Kidney epithelial cell (primary cell): ENCODE measurements around the gene DGCR2. TPM values are rescaled to one million over a fixed set of nuclear protein-coding genes. Genes with fewer than 3 reads are reported as not detected.

Experiments
- DNase-seq: peaks from one replicate; pipeline ENCODE4 v3.0.0-alpha.2; 2010; ENCODE audit warnings: low read depth
- H3K27me3 ChIP-seq: 2 replicates; pipeline ENCODE4 v1.6.0; 2011; ENCODE audit warnings: low read length; ENCODE audit not compliant: control insufficient read depth, insufficient read depth
- H3K36me3 ChIP-seq: 2 replicates; pipeline ENCODE4 v1.5.1; 2011; ENCODE audit warnings: low read length; ENCODE audit not compliant: control insufficient read depth, insufficient read depth
- H3K4me3 ChIP-seq: 2 replicates; pipeline ENCODE4 v1.5.1; 2011; ENCODE audit warnings: low read depth, mild to moderate bottlenecking, control low read depth, low read length
- total RNA-seq: library from RNA; depleted of rRNA; stranded (reverse); fragments of >200 nt; gene quantifications from 2 replicates; pipeline ENCODE4 v1.2.3, GENCODE V29; 2015
- TF ChIP-seq, protein P1 (sequence below): IDR thresholded peaks from 2 replicates; pipeline ENCODE4 v1.5.1; 2011; ENCODE audit warnings: mild to moderate bottlenecking, moderate library complexity, low read length, control low read depth, inconsistent platforms; ENCODE audit not compliant: insufficient read depth, poor library complexity, severe bottlenecking

The DGCR2 gene
- total RNA-seq, 1 donor from 2014 or later: 71.2 TPM

DNA sequence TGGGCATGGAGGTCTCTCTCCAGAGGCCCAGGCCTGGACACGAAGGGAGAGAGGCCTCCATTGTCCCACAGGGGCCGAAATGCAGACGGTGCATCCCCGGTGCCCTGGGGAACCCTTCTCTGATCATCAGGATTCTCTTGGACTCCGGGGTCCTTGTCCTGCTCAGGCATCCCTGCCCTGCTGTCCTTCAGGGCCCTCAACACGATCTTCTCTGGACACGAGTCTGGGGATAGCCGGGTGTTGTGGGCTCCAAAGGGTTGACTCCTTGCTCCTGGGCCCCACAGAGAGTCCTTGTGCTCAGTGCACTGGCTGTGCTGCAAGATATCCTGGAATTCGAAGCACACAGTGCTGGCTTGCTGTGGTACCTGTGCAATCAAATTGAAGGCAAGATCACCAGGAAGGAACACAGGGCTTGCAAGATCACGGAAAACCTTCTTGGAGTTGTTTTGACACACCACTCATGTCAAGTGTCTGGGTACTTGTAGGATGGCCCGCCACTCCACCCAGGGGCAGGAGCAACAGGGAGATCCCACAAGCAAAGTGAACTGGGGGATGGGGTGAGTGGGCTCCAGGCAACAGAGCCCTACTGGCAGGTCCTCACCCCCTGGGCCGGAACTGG is 124.8 kb downstream of the DGCR2 start:
- peaks cover 7% of the 10 kb centered on the region for H3K27me3 ChIP-seq
- TF ChIP-seq, protein P1, sequence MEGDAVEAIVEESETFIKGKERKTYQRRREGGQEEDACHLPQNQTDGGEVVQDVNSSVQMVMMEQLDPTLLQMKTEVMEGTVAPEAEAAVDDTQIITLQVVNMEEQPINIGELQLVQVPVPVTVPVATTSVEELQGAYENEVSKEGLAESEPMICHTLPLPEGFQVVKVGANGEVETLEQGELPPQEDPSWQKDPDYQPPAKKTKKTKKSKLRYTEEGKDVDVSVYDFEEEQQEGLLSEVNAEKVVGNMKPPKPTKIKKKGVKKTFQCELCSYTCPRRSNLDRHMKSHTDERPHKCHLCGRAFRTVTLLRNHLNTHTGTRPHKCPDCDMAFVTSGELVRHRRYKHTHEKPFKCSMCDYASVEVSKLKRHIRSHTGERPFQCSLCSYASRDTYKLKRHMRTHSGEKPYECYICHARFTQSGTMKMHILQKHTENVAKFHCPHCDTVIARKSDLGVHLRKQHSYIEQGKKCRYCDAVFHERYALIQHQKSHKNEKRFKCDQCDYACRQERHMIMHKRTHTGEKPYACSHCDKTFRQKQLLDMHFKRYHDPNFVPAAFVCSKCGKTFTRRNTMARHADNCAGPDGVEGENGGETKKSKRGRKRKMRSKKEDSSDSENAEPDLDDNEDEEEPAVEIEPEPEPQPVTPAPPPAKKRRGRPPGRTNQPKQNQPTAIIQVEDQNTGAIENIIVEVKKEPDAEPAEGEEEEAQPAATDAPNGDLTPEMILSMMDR: no peak
- no peak for DNase-seq
- H3K36me3 ChIP-seq: no peaks in the 10 kb centered on the region
- no peak overlapping the region for H3K4me3 ChIP-seq

DNA sequence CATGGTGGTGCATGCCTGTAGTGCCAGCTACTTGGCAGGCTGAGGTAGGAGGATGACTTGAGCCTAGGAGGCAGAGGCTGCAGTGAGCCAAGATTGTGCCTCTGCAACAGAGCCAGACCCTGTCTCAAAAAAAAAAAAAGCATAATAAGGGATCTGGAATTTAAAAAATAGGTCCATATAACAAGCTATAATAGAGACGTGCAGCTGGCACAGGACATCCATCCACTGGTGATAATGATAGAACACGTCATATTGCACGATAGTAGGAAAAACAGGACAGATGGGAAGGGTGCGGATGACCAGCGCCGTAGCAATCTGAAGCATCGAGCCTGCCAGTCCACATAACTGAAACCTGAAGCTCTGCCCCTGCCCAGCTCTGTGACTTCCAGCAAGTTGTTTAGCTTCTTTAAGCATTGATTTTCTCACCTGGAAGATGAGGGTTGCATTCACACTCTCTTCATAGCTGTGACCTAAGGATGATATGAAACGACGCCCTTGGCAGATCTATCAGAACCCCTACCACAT is 125.8 kb downstream of the DGCR2 start:
- no peak overlapping the region for H3K4me3 ChIP-seq
- peaks cover 7% of the 10 kb centered on the region for H3K27me3 ChIP-seq
- no peak for DNase-seq
- no peaks in the 10 kb centered on the region for H3K36me3 ChIP-seq
- TF ChIP-seq, protein P1: no peak

GRCh38 chr22:18995327-18995711 is 126.9 kb downstream of the DGCR2 start:
- Histone ChIP-seq H3K27me3 (peaks cover 7% of the 10 kb centered on the region), H3K36me3 (no peaks in the 10 kb centered on the region), H3K4me3 (no peak overlapping the region)
- TF ChIP-seq, protein P1: no peak
- DNase-seq: no peak

GRCh38 chr22:18994701-18995326 is 127.4 kb downstream of the DGCR2 start:
- DNase-seq: no peak
- Histone ChIP-seq H3K27me3 (peaks cover 7% of the 10 kb centered on the region), H3K36me3 (no peaks in the 10 kb centered on the region), H3K4me3 (no peak overlapping the region)
- TF ChIP-seq, protein P1: no peak

- DNase-seq: no peak
- TF ChIP-seq, protein P1: no peak
- Histone ChIP-seq H3K36me3 (no peaks in the 10 kb centered on the region), H3K27me3 (peaks cover 4% of the 10 kb centered on the region), H3K4me3 (no peak overlapping the region)
Observed at GRCh38 chr22:18994056-18994455, 128.2 kb downstream of the DGCR2 start.
